SK-N-SH (cell line): Measurements from ENCODE around the gene SERPINB13. TPM values are rescaled to one million over a fixed set of nuclear protein-coding genes. Genes with fewer than 3 reads are reported as not detected.

Experiments
- CTCF ChIA-PET: fragments of 300-600, 350-600 bp; formaldehyde crosslinking; extraction: SDS; loops from one replicate; lab custom pipeline; 2021; lab: Yijun Ruan, JAX
- POLR2A ChIA-PET: fragments of 350-600 bp; sonication (Branson Sonifier 250); formaldehyde crosslinking; extraction: SDS; loops from one replicate; lab custom pipeline; 2020; ENCODE audit warnings: antibody characterized with exemption, inconsistent platforms; lab: Yijun Ruan, JAX
- DNase-seq: peaks from one replicate; pipeline ENCODE4 v3.0.0; 2012
- H2AFZ ChIP-seq: fragments of 200-600 bp; sonication (generic); 2 replicates; pipeline ENCODE4 v1.8.1; 2016; ENCODE audit warnings: antibody characterized with exemption, mild to moderate bottlenecking, low read depth
- H3F3A ChIP-seq: fragments of 200-600 bp; sonication (generic); replicated peaks from 2 replicates; pipeline ENCODE3; 2016; ENCODE audit warnings: antibody characterized with exemption, mild to moderate bottlenecking; ENCODE audit not compliant: insufficient read depth
- H3K27ac ChIP-seq, 2 experiments: fragments of 200-500 bp in 1 of 2; fragments of 200-600 bp in 1 of 2; sonication (Bioruptor generic) in 1 of 2; sonication (generic), shearing (Covaris generic) in 1 of 2; 2 replicates each; pipeline versions ENCODE4 v1.5.1 to v1.6.1; 2014 to 2016; ENCODE audit warnings: low read depth in 2 of 2, inconsistent platforms in 1 of 2, low read length in 1 of 2, mild to moderate bottlenecking in 1 of 2, mixed read lengths in 1 of 2
- H3K27me3 ChIP-seq: fragments of 200-600 bp; sonication (generic), shearing (Covaris generic); 2 replicates; pipeline ENCODE4 v1.6.1; 2016; ENCODE audit warnings: mixed run types; ENCODE audit not compliant: insufficient read depth
- H3K36me3 ChIP-seq, 2 experiments: fragments of 200-500 bp in 1 of 2; fragments of 200-600 bp in 1 of 2; sonication (Bioruptor generic) in 1 of 2; sonication (generic) in 1 of 2; replicated peaks in 1 of 2; 2 replicates each; pipeline versions ENCODE3 to v1.5.1; 2014 to 2016; ENCODE audit warnings: low read length in 1 of 2, mild to moderate bottlenecking in 1 of 2; ENCODE audit not compliant: insufficient read depth in 2 of 2, control insufficient read depth in 1 of 2
- H3K4me1 ChIP-seq, 2 experiments: fragments of 200-500 bp in 1 of 2; fragments of 200-600 bp in 1 of 2; sonication (Bioruptor generic) in 1 of 2; sonication (generic), shearing (Covaris generic) in 1 of 2; 2 replicates each; pipeline versions ENCODE4 v1.5.1 to v1.6.1; 2014 to 2016; ENCODE audit warnings: low read depth in 1 of 2, low read length in 1 of 2, mixed run types in 1 of 2; ENCODE audit not compliant: insufficient read depth in 2 of 2, control insufficient read depth in 1 of 2
- H3K4me2 ChIP-seq: fragments of 200-600 bp; sonication (generic), shearing (Covaris generic); 2 replicates; pipeline ENCODE4 v1.6.1; 2017; ENCODE audit warnings: mixed run types
- H3K4me3 ChIP-seq, 2 experiments: fragments of 200-500 bp in 1 of 2; fragments of 200-600 bp in 1 of 2; sonication (Bioruptor generic) in 1 of 2; sonication (generic), shearing (Covaris generic) in 1 of 2; 2 replicates each; pipeline versions ENCODE4 v1.5.1 to v1.8.1; 2014 to 2016; ENCODE audit warnings: low read depth in 2 of 2, inconsistent platforms in 1 of 2, low read length in 1 of 2, mild to moderate bottlenecking in 1 of 2, mixed read lengths in 1 of 2, moderate library complexity in 1 of 2
- H3K79me2 ChIP-seq: fragments of 200-600 bp; sonication (generic); 2 replicates; pipeline ENCODE4 v1.8.1; 2017; ENCODE audit warnings: mild to moderate bottlenecking; ENCODE audit not compliant: insufficient read depth
- H3K9ac ChIP-seq: fragments of 200-600 bp; sonication (generic); 2 replicates; pipeline ENCODE4 v1.6.1; 2017; ENCODE audit warnings: mixed run types
- H3K9me2 ChIP-seq: fragments of 200-600 bp; sonication (generic); 2 replicates; pipeline ENCODE4 v1.6.1; 2017; ENCODE audit warnings: mixed run types
- H3K9me3 ChIP-seq: fragments of 200-600 bp; sonication (generic); 2 replicates; pipeline ENCODE4 v1.6.1; 2017; ENCODE audit warnings: mixed run types, mild to moderate bottlenecking, moderate library complexity
- H4K20me1 ChIP-seq: fragments of 200-600 bp; sonication (generic); 2 replicates; pipeline ENCODE4 v1.6.1; 2017; ENCODE audit warnings: mild to moderate bottlenecking, mixed run types; ENCODE audit not compliant: insufficient read depth
- CTCF ChIP-seq: fragments of 200-600 bp; sonication (generic); IDR thresholded peaks from 2 replicates; pipeline ENCODE4 v1.6.1; 2017; ENCODE audit warnings: antibody characterized with exemption, mild to moderate bottlenecking, moderate library complexity
- FOSL2 ChIP-seq: IDR thresholded peaks from 2 replicates; pipeline ENCODE4 v1.4.0; 2012; ENCODE audit warnings: low read depth, mild to moderate bottlenecking, moderate library complexity, borderline replicate concordance
- FOXJ3 ChIP-seq: sonication (generic); formaldehyde crosslinking; IDR thresholded peaks from 2 replicates; pipeline ENCODE4 v1.5.1; 2020; ENCODE audit warnings: mild to moderate bottlenecking, missing genetic modification reagents
- FOXM1 ChIP-seq: IDR thresholded peaks from 2 replicates; pipeline ENCODE4 v1.4.0; 2012; ENCODE audit warnings: low read depth, mild to moderate bottlenecking
- GABPA ChIP-seq: IDR thresholded peaks from 2 replicates; pipeline ENCODE4 v1.4.0; 2012; ENCODE audit warnings: low read depth, mild to moderate bottlenecking
- GATA2 ChIP-seq: sonication (generic); formaldehyde crosslinking; IDR thresholded peaks from 2 replicates; pipeline ENCODE4 v1.5.0; 2020; ENCODE audit warnings: mild to moderate bottlenecking, missing genetic modification reagents
- IRF3 ChIP-seq: fragments of 150-350 bp; IDR thresholded peaks from 2 replicates; pipeline ENCODE4 v1.6.1; 2016; ENCODE audit warnings: mild to moderate bottlenecking, low read depth, low read length
- JUND ChIP-seq: IDR thresholded peaks from 2 replicates; pipeline ENCODE4 v1.4.0; 2012
- MAX ChIP-seq: IDR thresholded peaks from 2 replicates; pipeline ENCODE4 v1.4.0; 2012; ENCODE audit warnings: low read depth
- MXI1 ChIP-seq: IDR thresholded peaks from 2 replicates; pipeline ENCODE4 v1.6.1; 2012; ENCODE audit warnings: mild to moderate bottlenecking, low read depth, low read length, improper control_type of control experiment
- PBX3 ChIP-seq: IDR thresholded peaks from 2 replicates; pipeline ENCODE4; 2012
- RFX5 ChIP-seq: IDR thresholded peaks from 2 replicates; pipeline ENCODE4 v1.6.1; 2012; ENCODE audit warnings: mild to moderate bottlenecking, improper control_type of control experiment, low read length
- RXRA ChIP-seq: IDR thresholded peaks from 2 replicates; pipeline ENCODE4 v1.4.0; 2012; ENCODE audit warnings: low read depth, mild to moderate bottlenecking, borderline replicate concordance
- SIN3A ChIP-seq: IDR thresholded peaks from 2 replicates; pipeline ENCODE4 v1.6.1; 2012; ENCODE audit warnings: low read depth, mild to moderate bottlenecking, low read length, moderate library complexity, borderline replicate concordance
- TAF1 ChIP-seq: IDR thresholded peaks from 2 replicates; pipeline ENCODE4 v1.6.1; 2012; ENCODE audit warnings: low read depth, mild to moderate bottlenecking, low read length, moderate library complexity, borderline replicate concordance
- TCF12 ChIP-seq: IDR thresholded peaks from 2 replicates; pipeline ENCODE4 v1.4.0; 2012
- USF1 ChIP-seq: IDR thresholded peaks from 2 replicates; pipeline ENCODE4 v1.4.0; 2012; ENCODE audit warnings: low read depth, borderline replicate concordance
- YY1 ChIP-seq: IDR thresholded peaks from 2 replicates; pipeline ENCODE4 v1.4.0; 2012; ENCODE audit warnings: low read depth, mild to moderate bottlenecking
- WGBS: methylation state at CpG from one replicate; pipeline ENCODE4 v1.1.6; 2017; ENCODE audit warnings: low lambda C conversion rate; 5-methylcytosine and 5-hydroxymethylcytosine counted together
- polyA plus RNA-seq, 3 experiments: library from polyadenylated mRNA; depleted of rRNA; stranded (reverse); fragments of >200 nt; gene quantifications; 2 replicates each; pipeline ENCODE4 v1.2.3, GENCODE V29; 2012

The SERPINB13 gene
- polyA plus RNA-seq, 1 of the 3 experiments (the other 2 are of a cell fraction): not detected

GRCh38 chr18:63562284-63562683 lies 24.9 kb upstream of the SERPINB13 start:
- no peaks in the 10 kb centered on the region for H4K20me1 ChIP-seq
- no peaks in the 10 kb centered on the region for H3K36me3 ChIP-seq
- whole genome bisulfite sequencing: 5% methylated on average over 4 of the region's 4 CpGs
- DNase-seq: no peak
- H3K4me2 ChIP-seq: no peak overlapping the region
- H3K79me2 ChIP-seq: no peaks in the 10 kb centered on the region
- no peak overlapping the region for H2AFZ ChIP-seq
- H3K27me3 ChIP-seq: peaks cover 9% of the 10 kb centered on the region; the same call in 1 of the 2 replicates
- POLR2A ChIA-PET: no interaction called here
- H3K27ac ChIP-seq: no peak overlapping the region
- no peak overlapping the region for H3K4me3 ChIP-seq
- H3K9me2 ChIP-seq: no peaks in the 10 kb centered on the region
- CTCF ChIA-PET: interaction anchor here (1.3 to 2.4 kb wide), 2 partner anchors 16 to 44 kb away, joined by 7 to 9 read pairs; no protein-coding TSS in a partner anchor
- no peak overlapping the region for H3K9ac ChIP-seq
- no peaks in the 10 kb centered on the region for H3K9me3 ChIP-seq
- TF ChIP-seq FOSL2 (no peak), RXRA (no peak), USF1 (no peak), TCF12 (no peak), FOXM1 (no peak), IRF3 (no peak), TAF1 (no peak), PBX3 (no peak), MAX (no peak), JUND (no peak), FOXJ3 (CRISPR knock-in tag) (no peak), MXI1 (no peak), GATA2 (CRISPR knock-in tag) (no peak), RFX5 (no peak), SIN3A (no peak), CTCF (no peak), YY1 (no peak), GABPA (no peak)
- H3K4me1 ChIP-seq: no peaks in the 10 kb centered on the region
- H3F3A ChIP-seq: no peaks in the 10 kb centered on the region
